Type B pancreatic cell (in vitro differentiated cells): ENCODE results near the gene GBP2. TPM values are rescaled to one million over a fixed set of nuclear protein-coding genes. Genes with fewer than 3 reads are reported as not detected.

Experiments used
- DNase-seq: peaks from one replicate; pipeline ENCODE4 v3.0.0; 2021; ENCODE audit warnings: mixed read lengths; ENCODE audit not compliant: unreplicated experiment; ENCODE audit errors: extremely low spot score
- H3K27ac Mint-ChIP-seq: 2 replicates; pipeline ENCODE4 v1.8.0; 2021; ENCODE audit warnings: mild to moderate bottlenecking, mixed read lengths
- H3K27me3 Mint-ChIP-seq: 2 replicates; pipeline ENCODE4 v1.8.0; 2021; ENCODE audit warnings: mixed read lengths
- H3K36me3 Mint-ChIP-seq: 2 replicates; pipeline ENCODE4 v1.8.0; 2021; ENCODE audit warnings: mixed read lengths
- H3K4me1 Mint-ChIP-seq: one replicate; pipeline ENCODE4 v1.8.0; 2021; ENCODE audit warnings: mixed read lengths; ENCODE audit not compliant: unreplicated experiment
- H3K4me3 Mint-ChIP-seq: 2 replicates; pipeline ENCODE4 v1.8.0; 2021; ENCODE audit warnings: mild to moderate bottlenecking, mixed read lengths
- H3K9me3 Mint-ChIP-seq: 2 replicates; pipeline ENCODE4 v1.8.0; 2021; ENCODE audit warnings: mixed read lengths
- CTCF ChIP-seq: fragments of 200-600 bp; sonication (generic); conservative IDR thresholded peaks from 2 replicates; pipeline ENCODE4 v1.5.0; 2021; ENCODE audit warnings: antibody characterized with exemption, mild to moderate bottlenecking
- total RNA-seq: library from RNA; stranded (reverse); gene quantifications from 2 replicates; pipeline ENCODE4 v1.2.1, GENCODE V29; 2021; ENCODE audit warnings: low replicate concordance

Gene GBP2
- total RNA-seq, 1 donor from 2014 or later = 7.3 TPM

GRCh38 chr1:89102021-89102420, 23.9 kb downstream of the GBP2 start:
- Mint-ChIP-seq H3K4me1 (no peaks in the 10 kb centered on the region), H3K9me3 (peaks cover 5% of the 10 kb centered on the region), H3K27me3 (no peaks in the 10 kb centered on the region), H3K36me3 (peaks cover 3% of the 10 kb centered on the region), H3K4me3 (no peak overlapping the region), H3K27ac (no peak overlapping the region)
- TF ChIP-seq CTCF = no peak
- DNase-seq = no peak

- Mint-ChIP-seq H3K9me3 (peaks cover 14% of the 10 kb centered on the region), H3K27me3 (no peaks in the 10 kb centered on the region), H3K27ac (no peak overlapping the region), H3K36me3 (peaks cover 3% of the 10 kb centered on the region), H3K4me1 (no peaks in the 10 kb centered on the region), H3K4me3 (no peak overlapping the region)
- no peak for TF ChIP-seq CTCF
- no peak for DNase-seq
Observed at GRCh38 chr1:89100412-89100811, 25.5 kb downstream of the GBP2 start.

GRCh38 chr1:89098857-89099256, 27.1 kb downstream of the GBP2 start:
- Mint-ChIP-seq H3K9me3 (peaks cover 14% of the 10 kb centered on the region), H3K4me1 (no peaks in the 10 kb centered on the region), H3K27ac (no peak overlapping the region), H3K27me3 (no peaks in the 10 kb centered on the region), H3K36me3 (peaks cover 3% of the 10 kb centered on the region), H3K4me3 (no peak overlapping the region)
- no peak for DNase-seq
- no peak for TF ChIP-seq CTCF

GRCh38 chr1:89095737-89096136, 30.2 kb downstream of the GBP2 start:
- no peaks in the 10 kb centered on the region for H3K27me3 Mint-ChIP-seq
- H3K4me1 Mint-ChIP-seq = no peaks in the 10 kb centered on the region
- H3K27ac Mint-ChIP-seq = no peak overlapping the region
- no peak for DNase-seq
- no peak overlapping the region for H3K4me3 Mint-ChIP-seq
- no peak for TF ChIP-seq CTCF
- peaks cover 3% of the 10 kb centered on the region for H3K36me3 Mint-ChIP-seq
- peaks cover 14% of the 10 kb centered on the region for H3K9me3 Mint-ChIP-seq

GRCh38 chr1:89089962-89090361, 36.0 kb downstream of the GBP2 start:
- no peaks in the 10 kb centered on the region for H3K36me3 Mint-ChIP-seq
- H3K4me1 Mint-ChIP-seq = no peaks in the 10 kb centered on the region

More at GRCh38 chr1:89089962-89090361, 36.0 kb downstream of the GBP2 start:
- Mint-ChIP-seq H3K27ac (no peak overlapping the region), H3K27me3 (no peaks in the 10 kb centered on the region), H3K4me3 (no peak overlapping the region), H3K9me3 (no peaks in the 10 kb centered on the region)
- no peak for DNase-seq
- TF ChIP-seq CTCF = no peak
